GM18520 (cell line): ENCODE data around the gene PACS2.

Source experiments
- ATAC-seq: cut with Tn5 transposase; IDR thresholded peaks from one replicate; pipeline ENCODE4 v1.9.1; 2021; ENCODE audit not compliant: unreplicated experiment

The PACS2 gene

DNA sequence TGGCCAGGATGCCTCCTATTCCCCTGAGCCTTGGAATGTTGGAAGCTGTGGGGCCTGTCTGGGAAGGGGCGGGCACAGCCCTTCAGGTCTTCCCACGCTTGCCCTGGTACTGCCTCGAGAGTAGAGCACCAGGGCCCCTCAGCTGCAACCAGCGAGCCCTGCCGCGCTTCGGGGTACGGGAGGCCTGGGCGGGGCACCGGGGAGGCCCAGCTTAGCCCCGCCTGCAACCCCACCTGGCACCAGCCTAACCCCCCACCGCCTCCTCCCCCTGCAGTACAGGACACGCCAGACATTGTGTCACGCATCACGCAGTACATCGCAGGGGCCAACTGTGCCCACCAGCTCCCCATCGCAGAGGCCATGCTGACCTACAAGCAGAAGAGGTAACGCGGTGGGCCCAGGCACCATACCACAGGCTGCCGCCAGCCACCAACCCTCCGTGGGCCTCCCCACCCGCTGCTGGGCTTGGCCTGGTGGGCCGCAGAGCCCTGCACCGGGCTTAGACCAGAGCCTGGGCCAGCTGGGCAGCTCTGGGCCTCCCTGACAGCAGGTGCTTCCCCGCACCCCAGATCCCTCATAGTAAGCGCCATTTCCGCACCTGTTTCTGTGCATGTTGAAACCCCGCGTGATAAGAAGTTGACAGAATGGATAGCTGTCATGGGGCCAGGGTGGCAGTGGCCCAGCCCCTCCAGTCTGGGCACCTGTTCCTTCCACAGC is 70.2 kb downstream of the PACS2 start:
- ATAC-seq: no peak

DNA sequence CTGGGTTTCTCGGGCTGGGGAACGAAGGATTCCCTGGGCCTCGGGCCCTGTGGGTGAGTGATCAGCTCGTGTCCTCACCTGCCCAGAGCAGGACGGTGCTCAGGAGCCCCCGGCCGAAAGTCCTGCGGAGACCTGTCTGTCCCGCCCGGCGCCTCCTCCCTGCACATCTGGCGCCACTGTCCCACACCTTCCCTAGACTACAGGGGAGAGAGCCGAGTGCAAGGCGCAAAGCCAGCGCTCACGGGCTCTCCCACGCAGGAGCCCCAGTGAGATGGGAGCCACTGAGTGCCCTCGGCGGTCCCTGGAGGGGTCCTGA is 70.7 kb downstream of the PACS2 start:
- no peak for ATAC-seq

DNA sequence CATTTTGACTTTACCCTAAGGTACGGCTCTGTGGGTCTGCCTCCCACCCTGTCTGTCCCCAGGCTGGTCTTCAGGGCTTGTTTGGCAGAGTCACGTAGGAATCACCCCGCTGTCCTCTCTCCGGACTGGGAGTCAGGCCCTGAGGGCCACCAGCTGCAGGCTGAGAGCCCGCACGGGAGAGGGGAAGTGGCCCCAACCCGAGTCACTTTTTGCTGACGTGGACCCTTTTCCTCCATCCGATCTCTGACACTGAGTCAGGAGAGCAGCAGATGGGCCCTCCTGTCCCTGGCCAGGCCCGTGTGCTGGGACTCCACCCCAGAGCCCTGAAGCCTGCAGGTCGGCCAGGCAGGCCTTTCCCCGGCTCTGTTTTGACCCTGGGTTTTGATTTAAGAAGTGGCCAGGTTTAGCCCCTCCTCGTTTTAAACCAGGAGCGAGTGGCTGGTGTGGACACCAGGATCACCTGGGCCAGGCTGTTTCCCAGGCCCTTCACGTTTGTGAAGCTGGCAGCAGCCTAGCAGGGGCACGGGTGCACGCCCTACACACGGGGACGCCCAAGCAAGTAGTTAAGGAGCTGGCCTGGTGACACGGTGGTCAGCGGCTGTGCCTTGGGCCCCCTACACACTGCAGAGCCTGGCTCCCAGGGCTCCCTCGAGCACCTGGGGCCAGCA is 71.3 kb downstream of the PACS2 start:
- ATAC-seq: no peak

DNA sequence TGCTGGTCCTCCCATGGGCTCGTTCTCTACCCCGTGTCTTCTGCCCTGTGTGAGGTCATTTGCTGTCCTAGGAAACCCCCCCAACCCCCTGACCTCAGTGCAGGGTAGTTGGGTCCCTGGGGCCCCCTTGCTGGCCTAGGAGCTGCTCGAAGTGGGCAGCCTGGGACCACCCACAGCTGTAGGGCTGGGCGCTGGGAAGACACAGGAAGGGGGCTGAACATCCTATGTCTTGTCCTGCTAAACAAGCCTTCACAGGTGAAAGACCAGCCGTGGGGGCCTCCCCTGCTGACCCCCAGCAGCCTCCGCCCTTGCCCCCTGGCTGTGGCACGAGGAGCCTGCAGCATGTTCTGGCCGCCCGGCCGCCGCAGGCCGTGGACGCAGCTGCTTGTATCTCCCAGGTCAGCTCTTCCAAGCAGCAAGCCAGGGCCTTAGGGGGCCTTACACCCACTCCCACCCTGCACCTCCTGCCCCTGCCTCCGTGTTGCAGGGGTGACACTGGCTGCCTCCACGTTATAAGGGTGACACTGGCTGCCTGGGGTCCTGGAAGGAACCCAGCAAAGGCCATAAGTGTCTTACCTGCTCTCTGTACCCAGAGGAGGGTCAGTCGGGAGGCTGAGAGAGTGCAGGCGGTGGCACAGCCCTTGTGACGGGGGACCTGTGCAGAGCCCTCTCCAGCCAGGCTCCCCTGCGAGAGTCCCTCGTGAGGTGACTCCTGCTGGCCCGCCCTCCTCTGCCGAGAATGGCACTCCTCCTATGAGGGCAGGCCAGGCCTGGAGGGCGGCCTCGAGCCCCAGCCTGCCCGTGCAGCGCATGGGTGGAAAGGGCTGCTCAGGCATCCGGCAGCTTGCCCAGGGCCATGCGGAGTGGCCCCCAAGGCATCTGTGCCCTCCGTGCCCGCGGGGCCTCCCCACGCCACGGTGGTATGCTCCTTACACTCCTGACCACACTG is 72.3 kb downstream of the PACS2 start:
- no peak for ATAC-seq

DNA sequence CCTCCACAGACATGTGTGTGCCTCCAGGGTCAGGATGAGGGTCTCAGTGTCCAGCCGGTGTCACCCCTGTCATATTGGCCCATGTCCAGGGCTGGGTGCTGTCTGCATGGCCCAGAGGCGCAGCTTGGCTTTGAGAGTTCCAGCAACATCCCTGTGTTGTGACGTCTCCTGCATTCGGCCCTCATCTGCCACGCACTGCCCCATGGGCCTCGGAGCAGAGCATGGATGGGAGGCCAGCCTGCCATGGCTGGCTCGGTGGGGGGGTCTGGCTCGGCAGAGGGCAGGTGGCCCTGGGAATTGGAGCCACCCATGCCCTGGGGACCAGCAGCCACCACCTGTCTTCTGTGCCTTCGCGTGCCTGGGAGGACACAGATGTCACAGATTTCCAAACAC is 73.0 kb downstream of the PACS2 start:
- no peak for ATAC-seq

DNA sequence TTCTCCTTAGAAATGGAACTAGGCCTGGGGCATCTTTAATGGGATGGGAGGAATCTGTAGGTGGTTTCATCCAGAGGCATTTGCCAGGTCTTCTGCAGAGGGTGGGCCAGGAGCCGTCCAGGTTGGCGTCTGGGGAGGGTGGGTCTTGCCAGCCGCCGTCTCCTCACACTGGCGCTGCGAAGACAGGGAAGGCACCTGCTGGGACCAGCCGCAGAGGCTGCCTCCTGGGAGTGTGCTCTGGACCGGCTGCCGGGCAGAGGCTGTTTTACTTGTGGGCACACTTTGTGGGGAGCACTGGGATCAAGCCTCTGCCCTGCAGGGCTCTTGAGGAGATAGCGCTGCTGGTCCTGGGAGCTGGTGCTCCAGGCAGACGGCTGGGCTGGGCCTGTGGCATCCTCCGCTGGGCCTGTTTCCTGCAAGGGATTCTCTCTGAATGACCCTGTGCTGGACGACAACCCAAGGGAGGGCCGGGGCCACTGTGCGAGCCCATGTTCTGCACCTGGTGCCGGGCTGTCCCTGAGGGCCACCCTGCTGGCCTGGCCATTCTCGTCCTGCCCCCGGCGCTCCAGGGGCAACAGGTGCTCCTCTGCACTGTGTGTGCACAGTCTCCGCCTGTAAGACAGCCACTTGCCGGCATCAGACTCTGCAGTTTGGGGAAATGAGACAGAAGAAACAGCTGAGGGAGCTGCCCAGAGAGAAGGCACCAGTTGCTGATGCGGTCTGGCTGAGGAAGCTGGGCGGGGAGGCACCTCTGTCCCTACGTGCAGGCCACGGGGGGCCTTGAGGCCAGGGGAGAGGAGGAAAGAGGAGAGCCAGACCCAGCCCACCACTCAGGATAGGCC is 73.8 kb downstream of the PACS2 start:
- ATAC-seq: no peak

DNA sequence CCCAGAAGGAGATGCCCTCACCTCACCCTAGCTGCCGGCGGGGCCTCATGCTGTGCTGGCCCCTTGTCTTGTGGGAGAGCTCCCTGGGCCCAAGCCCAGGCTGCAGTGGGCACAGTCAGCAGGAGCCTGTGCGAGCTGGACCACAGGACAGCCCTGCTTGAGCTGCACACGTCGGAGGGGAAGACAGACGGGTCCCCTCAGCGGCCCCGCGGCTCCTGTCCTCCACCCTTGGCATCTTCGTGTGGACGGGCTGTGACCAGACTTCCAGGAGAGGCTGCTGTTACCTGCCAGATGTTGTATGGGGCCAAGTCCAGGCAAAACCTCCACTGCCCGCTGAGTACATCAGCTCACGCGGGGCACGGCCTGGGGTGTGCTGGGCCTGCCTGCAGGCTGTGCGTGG is 74.4 kb downstream of the PACS2 start:
- no peak for ATAC-seq

DNA sequence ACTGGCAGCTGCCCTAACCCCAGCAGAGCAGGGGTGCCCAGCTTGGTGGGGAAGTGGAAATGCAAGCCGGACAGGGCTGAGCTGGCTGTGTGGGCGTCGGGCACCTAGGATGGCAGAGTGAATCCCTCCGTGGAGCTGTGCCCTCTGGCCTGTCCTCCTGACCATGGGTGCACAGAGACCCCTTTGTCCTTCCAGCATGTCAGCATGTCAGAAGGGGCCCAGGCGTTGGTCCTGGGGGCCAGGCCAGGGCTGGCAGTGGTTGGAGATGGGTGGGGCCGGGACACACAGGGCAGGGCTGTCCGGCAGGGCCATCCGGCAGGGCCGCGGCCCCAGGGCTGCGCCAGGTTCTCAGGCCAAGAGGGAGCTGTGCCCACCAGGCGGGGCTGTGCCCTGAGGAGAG is 75.0 kb downstream of the PACS2 start:
- no peak for ATAC-seq

DNA sequence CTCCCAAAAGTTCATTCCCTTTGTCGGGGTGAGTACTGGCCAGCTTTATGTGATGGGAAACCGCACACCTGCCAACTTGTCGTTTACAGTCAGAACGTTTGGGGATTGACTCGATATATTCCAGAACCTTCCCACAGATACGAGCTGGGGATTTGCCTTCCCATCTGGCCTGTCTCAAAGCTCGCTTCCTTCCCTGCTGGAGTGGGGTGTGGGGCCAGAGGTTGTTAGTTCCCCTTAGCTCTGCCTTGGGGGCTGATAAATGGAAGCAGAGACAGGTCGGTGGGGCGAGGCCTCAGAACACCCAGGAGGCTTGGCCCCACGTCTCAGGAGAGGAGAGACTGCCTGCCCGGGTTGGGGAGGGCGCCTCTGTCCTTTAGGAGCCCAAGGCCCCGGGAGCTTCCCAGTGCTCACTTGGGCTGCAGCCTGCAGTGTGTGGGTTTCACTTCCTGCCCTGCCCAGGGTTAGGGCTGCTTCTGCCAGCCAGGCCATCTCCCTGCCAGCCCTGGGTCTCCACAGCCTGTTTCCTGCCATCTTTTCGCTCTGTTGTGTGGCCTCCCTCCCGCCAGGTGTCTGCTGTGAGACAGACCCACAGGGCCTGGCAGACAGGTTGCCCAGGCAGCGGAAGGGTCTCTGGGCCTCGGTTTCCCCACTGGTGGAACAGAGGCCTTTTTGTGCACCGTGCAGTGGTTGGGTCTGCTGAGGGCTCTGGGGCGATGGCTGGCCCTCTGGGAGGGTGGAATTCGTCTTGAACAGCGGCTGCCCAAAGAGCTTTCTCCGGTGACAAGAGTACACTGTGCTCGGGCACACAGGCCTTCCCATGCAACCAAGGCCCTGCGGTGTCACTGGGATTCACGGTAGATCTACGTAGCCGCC is 75.7 kb downstream of the PACS2 start:
- ATAC-seq: no peak

DNA sequence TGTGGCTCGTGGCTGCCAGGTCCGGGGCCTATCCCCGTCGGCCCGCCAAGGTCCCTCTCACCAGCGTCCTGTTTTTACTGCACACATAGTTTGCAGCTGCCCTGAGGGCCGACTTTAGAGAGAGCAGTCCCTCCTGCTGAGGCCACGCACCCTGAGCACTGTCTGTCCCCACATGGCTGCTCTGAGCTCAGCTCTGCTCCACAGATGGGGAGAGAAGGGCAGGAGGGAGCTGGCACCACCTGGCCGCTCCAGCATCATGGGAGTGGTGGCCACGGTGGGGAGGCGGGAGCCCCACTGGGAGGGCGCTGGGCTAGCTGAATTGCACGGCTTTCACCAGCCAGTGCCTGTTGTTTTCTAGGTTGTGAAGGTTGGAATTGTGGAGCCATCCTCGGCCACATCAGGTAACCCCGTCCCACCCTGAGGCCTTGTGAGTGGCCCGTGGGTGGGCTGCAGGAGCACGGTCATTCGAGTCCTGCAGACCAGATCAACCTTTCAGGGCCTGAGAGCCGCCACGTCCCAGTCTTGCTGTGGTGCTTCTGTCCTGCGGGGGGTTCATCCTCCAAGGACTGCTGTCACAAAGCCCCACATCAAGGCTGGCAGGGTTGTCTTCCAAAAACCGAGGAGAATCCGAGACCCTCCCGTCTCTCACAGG is 76.4 kb downstream of the PACS2 start:
- ATAC-seq: no peak

DNA sequence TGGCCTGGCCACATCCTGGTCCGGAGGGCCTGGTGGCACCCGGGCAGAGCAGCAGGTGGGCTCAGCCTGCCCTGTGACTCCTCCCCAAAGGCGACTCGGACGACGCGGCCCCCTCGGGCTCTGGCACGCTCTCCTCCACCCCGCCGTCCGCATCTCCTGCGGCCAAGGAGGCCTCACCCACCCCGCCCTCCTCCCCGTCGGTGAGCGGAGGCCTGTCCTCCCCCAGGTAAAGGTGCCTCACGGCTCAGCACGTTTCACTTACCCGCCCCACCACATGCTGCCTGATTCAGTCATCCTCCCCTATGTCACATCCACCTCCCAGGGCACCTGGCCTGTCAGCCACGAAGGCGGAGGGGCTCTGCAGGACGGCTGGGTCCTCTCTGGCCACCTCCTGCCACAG is 77.0 kb downstream of the PACS2 start:
- no peak for ATAC-seq

DNA sequence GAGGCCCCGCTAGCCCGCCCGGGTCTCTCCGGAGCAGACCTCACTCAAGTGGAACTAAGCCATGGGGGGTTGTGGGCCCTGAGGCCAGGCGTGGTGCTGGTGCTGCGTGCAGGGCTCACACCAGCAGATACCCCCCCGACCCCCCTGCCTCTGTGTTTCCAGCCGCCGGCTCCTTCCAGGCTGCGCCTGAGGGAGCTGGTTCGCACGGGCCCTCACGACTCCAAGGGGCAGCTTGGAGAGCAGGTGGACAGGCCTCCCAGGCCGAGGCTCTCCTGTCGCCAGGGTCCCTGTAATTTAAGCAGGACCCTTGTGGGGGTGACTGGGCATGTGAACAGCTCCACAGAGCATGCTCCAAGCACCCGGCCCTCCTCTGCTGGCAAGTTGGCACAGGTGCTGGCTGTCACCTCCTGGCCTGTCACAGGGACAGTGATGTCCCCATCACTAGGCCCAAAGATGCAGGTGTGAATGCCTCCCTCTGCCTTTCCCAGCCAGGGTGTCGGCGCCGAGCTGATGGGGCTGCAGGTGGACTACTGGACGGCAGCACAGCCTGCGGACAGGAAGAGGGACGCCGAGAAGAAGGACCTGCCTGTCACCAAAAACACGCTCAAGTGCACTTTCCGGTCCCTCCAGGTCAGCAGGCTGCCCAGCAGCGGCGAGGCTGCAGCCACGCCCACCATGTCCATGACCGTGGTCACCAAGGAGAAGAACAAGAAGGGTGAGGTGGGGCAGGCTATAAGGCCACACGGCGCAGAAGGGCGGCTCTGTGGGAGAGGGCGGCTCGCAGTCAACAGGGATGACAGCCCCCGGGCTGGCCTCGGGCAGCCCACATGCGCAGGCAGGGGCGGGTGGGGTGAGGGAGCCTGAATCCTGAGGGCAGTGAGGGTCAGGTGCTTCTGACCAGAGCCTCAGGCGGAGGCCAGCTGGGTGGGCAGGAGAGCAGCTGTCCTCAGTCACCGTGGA is 77.9 kb downstream of the PACS2 start:
- no peak for ATAC-seq

DNA sequence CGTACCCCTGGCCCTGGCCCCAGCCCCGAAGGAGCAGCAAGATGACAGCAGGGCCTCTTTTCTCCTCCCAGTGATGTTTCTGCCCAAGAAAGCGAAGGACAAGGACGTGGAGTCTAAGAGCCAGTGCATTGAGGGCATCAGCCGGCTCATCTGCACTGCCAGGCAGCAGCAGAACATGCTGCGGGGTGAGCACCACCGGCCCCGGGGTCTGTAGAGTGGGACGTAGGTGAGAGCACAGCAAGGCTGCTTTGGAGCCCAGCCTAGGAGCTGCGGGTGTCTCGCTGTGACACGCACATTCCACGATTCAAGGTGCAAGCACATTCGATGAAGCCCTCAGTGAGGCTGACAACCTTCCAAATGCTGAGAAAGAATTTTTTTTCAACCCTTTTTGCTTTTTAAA is 78.6 kb downstream of the PACS2 start:
- ATAC-seq: no peak

DNA sequence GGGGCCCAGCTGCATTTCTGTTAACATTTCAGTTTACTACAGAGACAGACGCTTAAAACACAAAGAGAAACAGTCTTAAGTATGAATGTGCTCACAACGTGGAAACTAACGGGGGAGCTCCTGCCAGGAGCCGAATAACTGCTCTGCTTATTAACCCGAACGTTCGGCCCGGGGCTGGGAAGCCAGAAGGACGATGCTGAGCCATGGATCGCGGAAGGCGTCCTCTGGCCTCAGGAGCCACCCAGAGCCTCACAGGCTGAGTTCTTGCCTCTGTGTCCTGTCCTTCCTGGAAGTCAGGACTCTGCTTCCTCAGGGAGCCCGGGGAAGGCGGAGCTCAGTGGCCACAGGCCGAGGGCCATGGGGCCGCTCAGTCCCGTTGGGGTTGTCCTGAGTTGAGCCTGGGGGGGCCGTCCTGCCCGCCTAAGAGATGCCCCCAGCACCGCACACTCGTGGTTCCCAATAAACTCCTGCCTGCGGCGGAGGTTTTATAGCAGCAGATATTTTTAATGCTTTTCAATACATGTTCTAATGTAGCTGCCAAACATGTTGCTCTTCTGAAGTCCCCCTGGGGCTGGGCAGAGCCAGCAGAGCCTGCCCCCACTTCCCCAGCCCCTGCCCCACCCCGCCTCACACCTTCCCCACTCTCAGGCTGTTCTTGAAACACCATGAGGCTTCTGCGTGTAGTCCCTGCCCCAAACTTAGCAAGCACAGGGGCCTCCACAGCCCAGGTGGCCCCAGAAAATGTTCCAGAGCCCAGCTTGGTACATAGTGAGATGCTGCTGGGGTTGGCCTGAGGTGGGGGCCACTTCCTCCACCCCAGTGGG is 80.4 kb downstream of the PACS2 start:
- no peak for ATAC-seq

DNA sequence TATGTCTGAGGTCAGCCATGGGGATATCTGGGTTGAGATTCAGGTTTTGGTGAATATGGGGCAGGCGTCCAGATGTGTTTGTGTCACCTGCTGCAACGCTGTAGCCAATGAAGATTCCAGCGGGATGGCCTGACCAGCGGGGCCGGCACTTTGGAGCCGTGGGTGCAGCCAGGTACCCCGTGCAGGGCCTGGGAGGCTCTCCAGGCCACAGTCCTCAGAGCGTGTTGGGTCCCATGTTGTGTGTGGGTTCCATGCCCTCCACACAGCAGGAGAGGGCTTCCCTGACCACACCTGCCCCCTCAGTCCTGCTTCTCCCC is 80.9 kb downstream of the PACS2 start:
- no peak for ATAC-seq

DNA sequence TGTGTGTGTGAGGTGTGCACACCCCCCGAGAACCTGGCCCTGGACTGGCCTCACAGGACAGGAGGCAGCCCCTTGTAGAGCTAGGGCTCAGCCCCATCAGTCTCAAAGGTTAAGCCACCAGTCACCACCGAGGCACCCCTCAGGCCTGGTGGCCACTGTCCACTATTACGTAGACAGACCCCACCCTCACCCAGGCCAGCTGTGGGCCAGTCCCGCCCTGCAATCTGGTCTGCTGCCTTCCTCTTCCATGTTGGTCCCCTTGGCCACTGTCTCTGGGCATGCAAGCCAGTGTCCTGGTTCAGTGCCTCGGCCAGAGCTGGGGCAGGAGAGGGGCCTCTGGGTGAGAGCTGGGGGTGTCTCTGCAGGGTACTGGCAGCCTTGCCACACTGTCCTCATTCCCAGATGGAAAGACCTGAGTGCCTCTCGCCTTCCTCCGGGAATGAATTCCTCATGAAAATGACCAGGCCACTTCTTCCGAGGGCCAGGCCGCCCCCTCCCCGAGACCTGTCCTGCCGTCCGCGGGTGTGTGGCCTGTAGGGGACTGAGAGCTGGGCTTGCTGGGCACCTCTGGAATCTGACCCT is 82.9 kb downstream of the PACS2 start:
- ATAC-seq: no peak

DNA sequence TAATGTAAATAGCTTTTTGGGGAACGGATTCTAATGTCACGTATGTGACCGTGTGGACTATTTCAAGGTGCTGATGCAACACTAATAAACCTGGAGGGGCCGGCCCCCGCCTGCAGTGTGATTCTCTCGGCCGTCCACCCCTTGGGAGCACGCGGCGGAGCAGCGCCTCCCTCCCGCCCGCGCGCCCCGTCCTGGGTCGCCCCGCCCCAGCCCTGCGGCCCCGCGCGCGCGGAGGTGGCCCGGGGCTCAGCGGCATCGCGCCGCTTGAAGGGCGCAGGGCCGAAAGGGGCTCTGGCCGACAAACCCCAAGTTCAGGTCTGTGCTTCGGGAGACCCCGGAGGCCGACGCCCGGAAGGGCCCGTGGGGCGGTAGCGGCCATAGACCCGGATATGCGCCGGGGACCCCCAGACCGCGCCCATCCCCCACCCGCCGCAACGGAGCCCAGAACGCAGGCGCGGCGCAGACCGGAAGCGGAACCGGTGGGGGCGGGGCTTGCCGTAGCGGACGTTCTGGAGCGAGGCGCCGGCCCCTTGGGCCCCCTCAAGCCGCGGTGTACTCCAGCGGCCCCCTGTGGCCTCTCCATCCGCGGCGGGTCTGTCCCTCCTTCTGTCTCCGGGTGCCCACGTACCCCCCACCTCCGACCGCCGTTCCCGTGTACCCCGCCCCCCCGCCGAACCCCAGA is 83.6 kb downstream of the PACS2 start, which contains the start of gene TEX22:
TEX22 (plus strand) TSS at position 495 of the 682 bp plus-strand sequence. CDS start 803 bp downstream, outside the sequence.
- ATAC-seq: peak; percentile 59
